HL-60/S4 treated with phorbol 12-myristate 13-acetate at 8.2 ng/mL for 4 days and 3 days (cell line): ENCODE results near the gene DUSP28.

Source experiments
- in situ Hi-C: fragments of 300-500 bp; cut with MboI; formaldehyde crosslinking; loops from 2 replicates; pipeline ENCODE4 v1.15.0; 2022; ENCODE audit warnings: low sequenced_read_pairs

Gene DUSP28

DNA sequence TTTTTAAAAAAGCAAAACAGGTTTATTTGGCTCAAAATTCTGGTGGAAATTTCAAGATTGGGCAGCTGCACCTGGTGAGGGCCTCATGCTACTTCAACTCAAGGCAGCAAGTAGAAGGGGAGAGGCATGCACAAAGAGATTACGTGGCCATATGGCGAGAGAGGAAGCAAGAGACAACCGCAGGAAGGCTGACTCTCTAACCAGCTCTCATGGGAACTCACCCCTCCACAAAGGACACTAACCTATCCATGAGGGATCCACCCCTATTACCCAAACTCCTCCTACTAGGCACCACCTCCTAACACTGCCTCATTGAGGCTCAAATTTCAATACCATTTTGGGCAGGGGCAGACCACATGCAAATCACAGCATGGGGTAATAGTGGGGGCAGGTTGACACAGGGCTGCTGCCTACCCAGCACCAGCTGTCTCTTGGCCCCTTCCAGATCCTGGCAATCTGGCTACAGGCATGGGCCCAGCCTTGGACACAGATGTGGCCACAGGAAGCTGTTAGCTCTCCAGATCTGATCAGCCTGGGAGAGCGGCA lies 24.4 kb downstream of the DUSP28 start:
- in situ Hi-C loops = no loop called here

DNA sequence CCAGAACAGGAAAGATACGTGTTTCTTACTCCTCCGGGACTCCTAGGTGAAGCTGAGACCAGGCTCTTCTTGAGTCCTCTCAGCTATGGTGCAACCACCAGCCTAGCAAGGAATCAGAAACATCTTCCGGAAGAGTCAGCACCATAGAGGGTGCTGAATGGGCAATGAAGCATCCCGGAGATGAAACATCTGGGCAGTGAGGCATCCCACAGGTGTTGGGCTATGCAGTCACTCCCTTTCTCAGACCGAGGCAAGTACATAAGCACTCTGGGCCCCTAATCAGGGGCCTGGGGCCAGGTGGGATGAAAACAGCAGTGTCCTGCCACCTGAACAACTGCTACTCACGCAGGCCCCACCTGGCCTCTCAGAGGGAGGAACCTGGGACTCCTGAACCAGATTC lies 24.9 kb downstream of the DUSP28 start:
- in situ Hi-C loops = no loop called here

DNA sequence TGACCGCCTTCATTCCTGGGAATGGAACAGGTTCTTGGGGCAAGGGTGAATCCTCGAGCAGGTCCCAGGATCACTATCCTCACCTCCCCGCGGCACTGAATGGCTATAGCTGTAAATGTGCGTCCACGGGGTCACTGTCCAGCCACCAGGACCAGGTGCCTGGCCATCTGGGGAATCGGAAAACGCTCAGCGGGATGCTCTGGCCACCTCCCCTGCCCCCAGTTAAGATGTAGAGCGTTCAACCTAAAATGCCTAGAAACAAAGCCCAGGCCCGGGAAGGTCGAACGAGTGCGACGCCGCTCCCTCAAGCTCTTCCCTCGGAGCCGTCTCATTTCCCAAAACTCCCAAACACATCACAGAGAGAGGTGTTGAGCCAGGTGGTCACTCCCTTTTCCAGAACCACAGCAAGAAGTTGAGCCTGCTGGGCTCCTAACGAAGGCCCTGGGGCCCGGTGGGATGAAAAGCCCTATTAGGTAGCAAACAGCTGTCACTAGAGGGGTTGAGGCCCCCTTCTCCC lies 25.6 kb downstream of the DUSP28 start:
- in situ Hi-C loops = no loop called here

DNA sequence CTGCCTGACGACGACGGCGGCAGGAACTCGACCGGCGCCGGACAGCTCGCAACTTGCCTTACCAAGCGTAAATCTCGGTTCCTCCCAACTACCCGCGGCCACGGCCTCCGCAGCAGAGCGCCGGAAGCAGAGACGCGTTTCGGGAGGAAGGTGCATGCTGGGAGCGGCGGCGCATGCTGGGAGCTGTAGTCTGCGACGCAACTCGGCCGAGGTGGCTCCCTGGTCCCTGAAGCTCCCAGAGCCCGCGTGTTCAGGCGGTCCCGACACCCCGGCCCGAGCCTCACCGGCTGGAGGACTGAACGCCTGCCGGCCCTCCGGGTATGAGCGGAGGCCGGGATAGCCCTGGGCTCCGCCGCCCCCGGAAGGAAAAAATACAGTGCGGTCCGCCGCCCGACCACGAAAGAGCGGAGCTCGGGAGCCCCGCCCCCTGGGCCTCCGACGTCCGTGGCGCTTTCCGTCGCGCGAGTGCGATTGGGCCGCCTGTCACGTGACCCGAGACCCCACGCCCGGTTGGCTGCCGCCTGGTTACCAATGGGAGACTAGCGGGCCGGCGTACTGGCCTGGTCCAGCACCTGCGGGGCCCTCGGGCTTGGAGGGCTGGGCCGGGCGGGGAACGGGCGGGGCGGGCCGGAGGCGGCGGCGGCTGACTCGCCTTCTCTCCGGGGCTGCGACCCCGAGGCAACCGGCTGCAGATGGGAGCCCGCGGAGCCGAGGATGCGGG lies 26.2 kb downstream of the DUSP28 start, which contains the start of gene CAPN10:
TSS of gene CAPN10 (plus strand) at position 537 of the 721 bp plus-strand sequence. CDS start at position 715, 178 bp downstream.
- in situ Hi-C loops = no loop called here

- in situ Hi-C loops = no loop called here
Observed at GRCh38 chr2:240586919-240587800, 27.0 kb downstream of the DUSP28 start.

DNA sequence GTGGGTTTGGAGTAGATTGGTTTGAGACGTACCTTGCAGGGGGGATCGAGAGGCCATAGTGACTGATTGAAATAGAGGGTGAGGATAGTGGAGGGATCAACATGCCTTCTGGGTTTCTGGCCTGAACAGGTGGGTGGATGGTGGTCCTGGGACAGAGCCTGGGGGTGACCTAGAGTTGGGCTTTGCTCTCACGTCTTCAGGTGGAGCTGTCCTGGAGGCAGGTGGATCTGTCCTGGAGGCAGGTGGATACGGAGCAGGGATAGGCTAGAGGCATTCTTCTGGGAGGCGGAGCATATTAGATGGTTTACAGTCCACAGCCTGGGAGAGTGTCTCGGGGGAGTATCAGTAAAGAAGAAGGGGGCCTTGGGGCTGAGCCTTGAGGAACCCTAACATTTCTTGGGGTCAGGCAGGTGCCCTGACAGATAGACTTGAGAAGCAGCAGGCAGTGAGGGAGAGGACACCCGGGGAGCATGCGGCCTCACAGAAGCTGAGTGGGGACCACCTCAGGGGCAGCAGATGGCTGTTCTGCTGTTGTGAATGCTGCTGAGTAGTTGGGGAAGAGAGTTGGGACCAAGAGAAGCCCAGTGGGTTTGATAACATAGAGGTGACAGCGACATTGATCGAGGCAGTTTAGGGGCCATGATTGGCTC lies 28.0 kb downstream of the DUSP28 start:
- in situ Hi-C loops = no loop called here

GRCh38 chr2:240588669-240589068 lies 28.5 kb downstream of the DUSP28 start:
- in situ Hi-C loops = no loop called here

GRCh38 chr2:240589375-240589774 lies 29.2 kb downstream of the DUSP28 start:
- in situ Hi-C loops = no loop called here

DNA sequence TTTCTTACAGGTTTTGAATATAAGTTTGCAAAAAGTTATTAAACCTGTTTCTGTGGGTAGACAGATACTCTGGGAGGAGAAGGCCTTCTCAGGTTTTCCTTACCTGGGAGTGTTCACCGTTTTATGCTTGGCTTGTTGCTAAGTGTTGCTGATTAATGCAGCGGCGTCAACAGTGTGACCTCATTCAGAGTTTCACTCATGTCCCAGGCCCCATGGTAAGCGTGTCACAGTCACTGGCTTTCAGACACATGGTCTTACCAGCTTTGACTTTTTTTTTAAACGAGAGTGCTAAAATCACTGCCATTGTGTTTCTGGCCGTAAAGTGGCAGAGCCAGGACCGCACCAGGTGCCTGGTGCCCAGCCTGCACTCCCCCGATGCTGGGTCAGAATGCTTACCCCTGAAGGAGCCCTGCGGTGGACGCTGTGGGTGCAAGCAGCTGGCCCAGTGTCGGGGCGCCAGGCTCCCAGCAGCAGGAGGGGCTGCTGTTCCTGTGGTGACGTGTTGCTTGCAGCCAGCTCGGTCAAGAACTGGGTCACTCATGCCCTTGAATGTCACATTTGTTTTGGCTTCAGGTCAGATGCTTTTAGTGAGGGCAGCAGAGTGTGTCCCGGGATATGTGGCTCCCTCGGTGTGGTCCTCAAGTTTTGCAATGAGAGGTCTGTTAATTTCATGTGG lies 29.8 kb downstream of the DUSP28 start:
- in situ Hi-C loops = no loop called here

DNA sequence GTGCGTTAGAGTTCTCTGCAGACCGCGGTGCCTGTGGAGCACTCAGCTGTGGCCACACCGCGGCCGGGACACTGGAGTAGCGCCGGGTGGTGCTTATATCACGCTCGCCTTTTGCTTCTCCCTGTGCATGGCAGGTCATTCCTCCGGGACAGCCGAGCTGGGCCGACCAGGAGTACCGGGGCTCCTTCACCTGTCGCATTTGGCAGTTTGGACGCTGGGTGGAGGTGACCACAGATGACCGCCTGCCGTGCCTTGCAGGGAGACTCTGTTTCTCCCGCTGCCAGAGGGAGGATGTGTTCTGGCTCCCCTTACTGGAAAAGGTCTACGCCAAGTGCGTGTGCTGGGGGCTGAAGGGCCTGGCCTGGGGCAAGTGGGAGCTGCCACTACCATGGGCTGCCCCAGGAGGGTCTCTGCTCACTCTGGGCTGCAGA lies 30.5 kb downstream of the DUSP28 start:
- in situ Hi-C loops = no loop called here

DNA sequence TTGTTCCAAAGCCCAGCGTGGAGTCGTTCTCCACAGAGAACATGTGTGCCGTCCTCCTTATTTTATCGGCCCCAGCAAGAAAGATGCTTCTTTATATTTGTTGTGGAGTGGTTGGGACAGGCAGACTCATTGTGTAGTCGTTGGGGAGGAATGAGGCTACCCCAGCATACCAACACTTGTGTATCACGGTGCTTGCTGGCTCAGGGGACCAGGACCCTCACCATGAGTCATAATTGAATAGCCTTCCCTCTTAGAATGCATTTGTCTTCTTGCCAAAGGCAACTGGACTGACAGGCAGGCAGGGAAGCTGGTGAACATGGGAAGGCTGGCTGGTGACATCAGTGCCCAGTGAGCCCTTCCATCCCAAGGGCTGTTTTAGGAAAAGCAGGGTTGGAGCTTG lies 31.1 kb downstream of the DUSP28 start:
- in situ Hi-C loops = no loop called here

GRCh38 chr2:240591784-240592183 lies 31.6 kb downstream of the DUSP28 start:
- in situ Hi-C loops = no loop called here

GRCh38 chr2:240593026-240593702 lies 33.0 kb downstream of the DUSP28 start:
- in situ Hi-C loops = no loop called here

GRCh38 chr2:240593703-240594451 lies 33.7 kb downstream of the DUSP28 start:
- in situ Hi-C loops = no loop called here

GRCh38 chr2:240594511-240595380 lies 34.6 kb downstream of the DUSP28 start:
- in situ Hi-C loops = no loop called here

GRCh38 chr2:240595381-240596079 lies 35.4 kb downstream of the DUSP28 start:
- in situ Hi-C loops = no loop called here

- in situ Hi-C loops = no loop called here
Observed at GRCh38 chr2:240596080-240596460, 35.9 kb downstream of the DUSP28 start.

DNA sequence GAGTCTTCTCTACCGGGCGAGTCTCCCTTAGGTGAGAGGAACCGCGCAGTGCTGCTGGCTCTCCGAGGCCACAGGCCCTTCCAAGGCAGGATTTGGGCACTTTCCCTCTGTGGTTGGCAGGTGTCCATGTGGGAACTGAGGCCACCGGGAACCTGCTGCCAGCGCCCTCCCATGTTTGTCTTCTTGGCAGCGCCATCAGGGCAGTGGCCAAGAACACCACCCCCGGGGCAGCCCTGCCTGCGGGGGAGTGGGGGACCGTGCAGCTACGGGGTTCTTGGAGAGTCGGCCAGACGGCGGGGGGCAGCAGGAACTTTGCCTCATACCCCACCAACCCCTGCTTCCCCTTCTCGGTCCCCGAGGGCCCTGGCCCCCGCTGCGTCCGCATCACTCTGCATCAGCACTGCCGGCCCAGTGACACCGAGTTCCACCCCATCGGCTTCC lies 36.4 kb downstream of the DUSP28 start:
- in situ Hi-C loops = no loop called here
